Neuronal stem cell (in vitro differentiated cells): Measurements from ENCODE around the gene YBX2. TPM values are rescaled to one million over a fixed set of nuclear protein-coding genes. Genes with fewer than 3 reads are reported as not detected.

Experiments used
- DNase-seq: peaks from one replicate; pipeline ENCODE4 v3.0.0-alpha.2; 2013; ENCODE audit warnings: low spot score
- H2AFZ ChIP-seq: one replicate; pipeline ENCODE4 v1.6.1; 2013; ENCODE audit warnings: mild to moderate bottlenecking, low read length, inconsistent platforms
- H2AK5ac ChIP-seq: 2 replicates; pipeline ENCODE4 v1.6.1; 2013; ENCODE audit warnings: low read depth, mild to moderate bottlenecking, inconsistent platforms, low read length, moderate library complexity, mixed read lengths
- H2BK120ac ChIP-seq: 2 replicates; pipeline ENCODE4 v1.6.1; 2013; ENCODE audit warnings: low read depth, mild to moderate bottlenecking, inconsistent platforms, low read length, moderate library complexity, mixed read lengths
- H2BK12ac ChIP-seq: one replicate; pipeline ENCODE4 v1.6.1; 2013; ENCODE audit warnings: low read length, inconsistent platforms
- H2BK15ac ChIP-seq: 2 replicates; pipeline ENCODE4 v1.6.1; 2013; ENCODE audit warnings: mild to moderate bottlenecking, low read length, inconsistent platforms, mixed read lengths
- H2BK5ac ChIP-seq: one replicate; pipeline ENCODE4 v1.6.1; 2013; ENCODE audit warnings: inconsistent platforms, mild to moderate bottlenecking, low read length, moderate library complexity
- H3K14ac ChIP-seq: one replicate; pipeline ENCODE4 v1.6.1; 2013; ENCODE audit warnings: low read length, inconsistent platforms
- H3K18ac ChIP-seq: 2 replicates; pipeline ENCODE4 v1.6.1; 2013; ENCODE audit warnings: low read length, inconsistent platforms
- H3K23ac ChIP-seq: 2 replicates; pipeline ENCODE4 v1.6.1; 2013; ENCODE audit warnings: low read depth, mild to moderate bottlenecking, mixed read lengths, low read length, inconsistent platforms; ENCODE audit not compliant: poor library complexity
- H3K27ac ChIP-seq: replicated peaks from 3 replicates; pipeline ENCODE4 v1.5.1; 2013; ENCODE audit warnings: low read length, inconsistent platforms
- H3K27me3 ChIP-seq, 3 experiments: 2 replicates each; pipeline ENCODE4 v1.6.1; 2013; ENCODE audit warnings: low read length in 3 of 3, mild to moderate bottlenecking in 2 of 3, inconsistent platforms in 1 of 3, low read depth in 1 of 3, mixed read lengths in 1 of 3, moderate library complexity in 1 of 3; ENCODE audit not compliant: control insufficient read depth in 3 of 3, insufficient read depth in 3 of 3
- H3K36me3 ChIP-seq, 2 donors: replicated peaks in 1 of 2; 2 replicates each; pipeline ENCODE4 v1.6.1; 2013; ENCODE audit warnings: low read length in 2 of 2; ENCODE audit not compliant: control insufficient read depth in 2 of 2, insufficient read depth in 2 of 2
- H3K4ac ChIP-seq: 2 replicates; pipeline ENCODE4 v1.6.1; 2013; ENCODE audit warnings: inconsistent platforms, mild to moderate bottlenecking, low read length, moderate library complexity
- H3K4me1 ChIP-seq, 2 donors: 1 replicate in 1 of 2; 2 replicates in 1 of 2; pipeline ENCODE4 v1.6.1; 2013; ENCODE audit warnings: low read length in 2 of 2, low read depth in 1 of 2; ENCODE audit not compliant: control insufficient read depth in 2 of 2, insufficient read depth in 1 of 2
- H3K4me2 ChIP-seq: one replicate; pipeline ENCODE4 v1.6.1; 2013; ENCODE audit warnings: mild to moderate bottlenecking, low read length, inconsistent platforms; ENCODE audit not compliant: insufficient read depth, poor library complexity, severe bottlenecking
- H3K4me3 ChIP-seq, 2 donors: 2 replicates each; pipeline ENCODE4 v1.5.1; 2013; ENCODE audit warnings: low read length in 2 of 2, mild to moderate bottlenecking in 2 of 2, inconsistent platforms in 1 of 2, moderate library complexity in 1 of 2
- H3K79me1 ChIP-seq: one replicate; pipeline ENCODE4 v1.6.1; 2013; ENCODE audit warnings: low read depth, mild to moderate bottlenecking, inconsistent platforms, low read length, moderate library complexity
- H3K9ac ChIP-seq: one replicate; pipeline ENCODE4 v1.6.1; 2013; ENCODE audit warnings: mild to moderate bottlenecking, low read depth, low read length, inconsistent platforms; ENCODE audit not compliant: poor library complexity
- H3K9me3 ChIP-seq, 2 donors: replicated peaks in 1 of 2; 2 replicates each; pipeline versions ENCODE3 to v1.6.1; 2013; ENCODE audit warnings: low read length in 2 of 2, mild to moderate bottlenecking in 2 of 2, inconsistent platforms in 1 of 2, low read depth in 1 of 2, mixed read lengths in 1 of 2, moderate library complexity in 1 of 2; ENCODE audit not compliant: control insufficient read depth in 2 of 2, insufficient read depth in 1 of 2
- H4K8ac ChIP-seq: one replicate; pipeline ENCODE4 v1.6.1; 2013; ENCODE audit warnings: low read depth, mild to moderate bottlenecking, inconsistent platforms, low read length, moderate library complexity
- H4K91ac ChIP-seq: one replicate; pipeline ENCODE4 v1.6.1; 2013; ENCODE audit warnings: low read length, low read depth, mild to moderate bottlenecking, inconsistent platforms; ENCODE audit not compliant: poor library complexity
- whole genome bisulfite sequencing, 2 donors: extraction: QIAGEN DNeasy Blood & Tissue Kit; methylation state at CpG; one replicate each; pipeline ENCODE4 v1.1.7; 2013; ENCODE audit warnings: missing lambda C conversion rate in 2 of 2, mixed read lengths in 1 of 2; ENCODE audit not compliant: insufficient read length in 2 of 2, insufficient replicate concordance in 1 of 2; ENCODE audit errors: extremely low coverage in 2 of 2; 5-methylcytosine and 5-hydroxymethylcytosine counted together
- polyA plus RNA-seq, 2 experiments: library from polyadenylated mRNA; stranded (reverse); fragments of 200-250 nt; gene quantifications; one replicate each; pipeline ENCODE4 v1.2.3, GENCODE V29; 2013

Gene YBX2
- 7.6 TPM for polyA plus RNA-seq (2013, experiment 1 of 2)
- 7.5 TPM for polyA plus RNA-seq (2013, experiment 2 of 2)

DNA sequence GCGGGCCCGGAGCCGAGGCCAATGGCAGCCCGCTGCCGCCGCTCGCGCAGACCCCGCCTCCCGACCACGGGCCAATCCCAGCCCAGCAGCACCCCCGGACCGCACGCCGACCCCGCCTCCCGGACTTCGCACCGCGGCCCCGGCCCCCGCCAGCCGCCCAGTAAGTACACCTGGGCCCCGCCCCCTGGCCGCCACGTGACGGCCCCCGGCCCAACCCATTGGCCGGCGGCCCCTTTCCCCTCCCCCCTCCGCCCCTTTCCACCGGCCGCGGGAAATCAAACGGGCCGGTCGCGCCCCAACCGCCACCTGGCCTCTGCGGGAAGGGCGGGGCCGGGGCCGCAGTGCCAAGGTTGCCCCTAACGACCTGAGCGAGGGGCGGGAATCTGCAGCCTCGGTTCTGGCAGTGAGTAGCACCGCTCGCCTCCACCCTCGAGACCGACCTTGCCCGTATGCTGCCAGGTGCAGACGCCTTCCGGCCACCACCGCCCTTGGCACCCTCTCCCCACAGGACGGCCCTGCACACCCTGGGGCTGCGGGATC, at the start of gene YBX2:
YBX2 (minus strand) TSS at position 26 of the 540 bp plus-strand sequence. CDS start 139 bp downstream, outside the sequence.
- H2AK5ac ChIP-seq = peak within 1 kb of the TSS; percentile 94
- peak within 1 kb of the TSS; percentile 17 for H4K8ac ChIP-seq
- H2BK15ac ChIP-seq = peak within 1 kb of the TSS; percentile 49
- no CpG with 5 or more reads among the region's 57 CpGs for WGBS, 2 donors
- H3K14ac ChIP-seq = no peak within 1 kb of the TSS
- peaks cover 7 to 22% of the 10 kb centered on the region in 2 donors for H3K4me1 ChIP-seq
- no peak within 1 kb of the TSS for H2BK12ac ChIP-seq
- H3K4me2 ChIP-seq = peak within 1 kb of the TSS; percentile 80
- H3K4ac ChIP-seq = no peak within 1 kb of the TSS
- no peak within 1 kb of the TSS for H4K91ac ChIP-seq
- H3K27me3 ChIP-seq = peaks cover 10 to 48% (median 44%) of the 10 kb centered on the region in 3 experiments
- H3K27ac ChIP-seq = no peak within 1 kb of the TSS
- H3K36me3 ChIP-seq = no peaks in the 10 kb centered on the region
- DNase-seq = no peak
- peak within 1 kb of the TSS; percentile 89 for H3K23ac ChIP-seq
- no peak within 1 kb of the TSS for H3K9ac ChIP-seq
- peak within 1 kb of the TSS; percentile 29 to 71 for H3K4me3 ChIP-seq
- H2BK5ac ChIP-seq = no peak within 1 kb of the TSS
- peaks cover 4% of the 10 kb centered on the region for H3K79me1 ChIP-seq
- peak within 1 kb of the TSS; percentile 96 for H3K18ac ChIP-seq
- peaks cover 0 to 3% of the 10 kb centered on the region in 2 donors for H3K9me3 ChIP-seq
- H2AFZ ChIP-seq = peak within 1 kb of the TSS; percentile 87
- peak within 1 kb of the TSS; percentile 94 for H2BK120ac ChIP-seq

DNA sequence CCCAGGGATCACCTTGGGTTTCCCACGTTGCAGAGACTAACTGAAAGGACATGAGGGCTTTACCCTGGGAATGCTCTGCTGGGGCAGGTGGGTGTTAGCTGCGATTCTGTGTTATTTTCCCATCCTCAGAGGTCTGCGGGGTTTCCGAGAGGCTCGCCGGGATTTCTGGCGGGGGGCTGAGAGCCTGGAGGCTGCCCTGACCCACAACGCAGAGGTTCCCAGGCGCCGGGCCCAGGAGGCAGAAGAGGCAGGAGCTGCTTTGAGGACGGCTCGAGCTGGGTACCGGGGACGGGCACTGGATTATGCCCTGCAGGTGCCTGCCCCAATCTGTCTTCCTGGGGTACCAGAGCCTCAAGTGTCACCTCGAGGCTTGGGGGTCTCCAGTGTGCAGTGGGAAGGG, 48.8 kb upstream of the YBX2 start:
- no peak overlapping the region for H3K4me3 ChIP-seq
- H4K91ac ChIP-seq = no peak overlapping the region
- no peak overlapping the region for H2BK120ac ChIP-seq
- H3K23ac ChIP-seq = no peak overlapping the region
- H3K9ac ChIP-seq = no peak overlapping the region
- H3K4me2 ChIP-seq = no peak overlapping the region
- H3K79me1 ChIP-seq = no peaks in the 10 kb centered on the region
- no peaks in the 10 kb centered on the region for H3K36me3 ChIP-seq
- no CpG with 5 or more reads among the region's 15 CpGs for WGBS, 2 donors
- H3K14ac ChIP-seq = no peak overlapping the region
- H3K27me3 ChIP-seq = peaks cover 0 to 12% (median 0%) of the 10 kb centered on the region in 3 experiments
- no peak overlapping the region for H2AFZ ChIP-seq
- H3K4ac ChIP-seq = no peak overlapping the region
- H2BK5ac ChIP-seq = no peak overlapping the region
- H4K8ac ChIP-seq = no peak overlapping the region
- H3K27ac ChIP-seq = no peak overlapping the region
- H3K9me3 ChIP-seq = no peaks in the 10 kb centered on the region
- H2AK5ac ChIP-seq = no peak overlapping the region
- no peaks in the 10 kb centered on the region for H3K4me1 ChIP-seq
- H2BK15ac ChIP-seq = no peak overlapping the region
- no peak for DNase-seq
- H2BK12ac ChIP-seq = no peak overlapping the region
- peak overlapping the region; percentile 57 for H3K18ac ChIP-seq

- Histone ChIP-seq H3K36me3 (no peaks in the 10 kb centered on the region), H3K23ac (peak overlapping the region; percentile 0), H3K4me1 (peaks cover under 1 to 4% of the 10 kb centered on the region in 2 donors), H2AK5ac (peak overlapping the region; percentile 57), H2BK15ac (no peak overlapping the region), H3K14ac (peak overlapping the region; percentile 75), H4K8ac (peak overlapping the region; percentile 98), H3K27me3 (peaks cover 0 to 12% (median 0%) of the 10 kb centered on the region in 3 experiments), H3K9me3 (no peaks in the 10 kb centered on the region), H2AFZ (no peak overlapping the region), H3K18ac (peak overlapping the region; percentile 18), H3K4ac (no peak overlapping the region), H3K4me2 (peak overlapping the region; percentile 3), H3K9ac (peak overlapping the region; percentile 67), H3K79me1 (no peaks in the 10 kb centered on the region), H4K91ac (no peak overlapping the region), H3K27ac (no peak overlapping the region), H2BK12ac (no peak overlapping the region), H2BK120ac (no peak overlapping the region), H3K4me3 (no peak overlapping the region), H2BK5ac (peak overlapping the region; percentile 14)
- no CpG with 5 or more reads among the region's 13 CpGs for WGBS, 2 donors
- DNase-seq = no peak
Observed at GRCh38 chr17:7341842-7342241, 47.4 kb upstream of the YBX2 start.

DNA sequence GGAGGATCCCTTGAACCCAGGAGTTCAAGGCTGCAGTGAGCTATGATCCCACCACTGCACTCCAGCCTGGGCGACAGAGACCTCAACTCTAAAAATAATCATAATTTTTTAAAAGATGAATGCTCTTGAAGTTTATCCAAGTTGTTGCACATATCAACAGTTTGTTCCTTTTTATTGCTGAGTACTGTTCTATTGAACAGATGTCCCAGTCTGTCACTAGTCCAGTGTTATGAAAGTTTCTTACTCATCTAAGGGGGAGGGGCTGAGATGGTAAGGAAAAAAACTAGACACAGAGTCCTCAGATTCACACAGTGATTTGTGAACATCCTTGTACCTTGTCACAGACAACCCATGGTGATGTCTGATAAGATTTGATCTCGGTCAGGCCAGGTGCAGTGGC, 45.7 kb upstream of the YBX2 start:
- Histone ChIP-seq H3K79me1 (no peaks in the 10 kb centered on the region), H3K4me1 (peaks cover 4 to 12% of the 10 kb centered on the region in 2 donors), H3K4me3 (no peak overlapping the region), H3K18ac (no peak overlapping the region), H2BK12ac (no peak overlapping the region), H3K4me2 (no peak overlapping the region), H3K9me3 (no peaks in the 10 kb centered on the region), H3K9ac (no peak overlapping the region), H3K36me3 (no peaks in the 10 kb centered on the region), H4K8ac (no peak overlapping the region), H3K14ac (no peak overlapping the region), H2AK5ac (no peak overlapping the region), H3K27me3 (peaks cover 0 to 12% (median 0%) of the 10 kb centered on the region in 3 experiments), H2BK15ac (no peak overlapping the region), H2BK120ac (no peak overlapping the region), H3K27ac (no peak overlapping the region), H4K91ac (no peak overlapping the region), H2AFZ (no peak overlapping the region), H3K4ac (no peak overlapping the region), H2BK5ac (no peak overlapping the region), H3K23ac (no peak overlapping the region)
- DNase-seq = no peak
- WGBS, 2 donors = no CpG with 5 or more reads among the region's 2 CpGs
